Ovary (tissue), 3 donors: ENCODE measurements around the gene MCMBP.

ENCODE experiments used
- EP300 ChIP-seq: sonication (generic); formaldehyde crosslinking; IDR thresholded peaks from one replicate; pipeline ENCODE4 v1.6.1; 2017; ENCODE audit warnings: antibody characterized with exemption
- POLR2A ChIP-seq: fragments of 450-650 bp; IDR thresholded peaks from one replicate; pipeline ENCODE4 v1.6.1; 2017; ENCODE audit warnings: antibody characterized with exemption, mild to moderate bottlenecking, moderate library complexity
- TF ChIP-seq, protein P1 (sequence below), 3 donors: fragments of 450-650 bp in 2 of 3; fragments of 200-600 bp in 1 of 3; IDR thresholded peaks; one replicate each; pipeline versions ENCODE4 v1.5.1 to v1.8.0; 2016 to 2022; ENCODE audit warnings: antibody characterized with exemption in 3 of 3, mild to moderate bottlenecking in 1 of 3
- donor health status: DM: no; HTN: no; CAD: no.

DNA sequence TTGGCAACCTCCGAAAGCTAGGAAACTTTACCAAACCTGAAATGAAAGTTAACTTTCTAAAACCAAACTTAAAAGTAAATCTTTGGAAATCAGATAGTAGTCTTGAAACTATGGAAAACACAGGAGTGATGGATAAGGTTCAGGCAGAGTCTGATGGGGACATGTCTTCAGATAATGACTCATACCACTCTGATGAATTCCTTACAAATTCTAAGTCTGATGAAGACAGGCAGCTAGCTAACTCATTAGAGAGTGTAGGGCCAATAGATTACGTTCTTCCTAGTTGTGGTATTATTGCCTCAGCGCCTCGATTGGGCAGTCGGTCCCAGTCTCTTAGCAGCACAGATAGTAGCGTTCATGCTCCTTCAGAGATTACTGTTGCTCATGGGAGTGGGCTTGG is 45.9 kb downstream of the MCMBP start:
- no peak for TF ChIP-seq POLR2A
- TF ChIP-seq, protein P1, sequence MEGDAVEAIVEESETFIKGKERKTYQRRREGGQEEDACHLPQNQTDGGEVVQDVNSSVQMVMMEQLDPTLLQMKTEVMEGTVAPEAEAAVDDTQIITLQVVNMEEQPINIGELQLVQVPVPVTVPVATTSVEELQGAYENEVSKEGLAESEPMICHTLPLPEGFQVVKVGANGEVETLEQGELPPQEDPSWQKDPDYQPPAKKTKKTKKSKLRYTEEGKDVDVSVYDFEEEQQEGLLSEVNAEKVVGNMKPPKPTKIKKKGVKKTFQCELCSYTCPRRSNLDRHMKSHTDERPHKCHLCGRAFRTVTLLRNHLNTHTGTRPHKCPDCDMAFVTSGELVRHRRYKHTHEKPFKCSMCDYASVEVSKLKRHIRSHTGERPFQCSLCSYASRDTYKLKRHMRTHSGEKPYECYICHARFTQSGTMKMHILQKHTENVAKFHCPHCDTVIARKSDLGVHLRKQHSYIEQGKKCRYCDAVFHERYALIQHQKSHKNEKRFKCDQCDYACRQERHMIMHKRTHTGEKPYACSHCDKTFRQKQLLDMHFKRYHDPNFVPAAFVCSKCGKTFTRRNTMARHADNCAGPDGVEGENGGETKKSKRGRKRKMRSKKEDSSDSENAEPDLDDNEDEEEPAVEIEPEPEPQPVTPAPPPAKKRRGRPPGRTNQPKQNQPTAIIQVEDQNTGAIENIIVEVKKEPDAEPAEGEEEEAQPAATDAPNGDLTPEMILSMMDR (IDR thresholded peaks at IDR 0.05) = no peak
- no peak for TF ChIP-seq EP300
